Measurements from ENCODE around the gene ARHGEF19. TPM values are rescaled to one million over a fixed set of nuclear protein-coding genes. Genes with fewer than 3 reads are reported as not detected.
"Not testable (repeated sequence)": the region's sequence is repeated elsewhere in the genome, so short reads cannot be mapped to it uniquely, and the experiment has no call there.

ARHGEF19 gene
- total and polyA plus RNA-seq, 9 donors: 1.3 to 9.2 (median 2.8) TPM

DNA sequence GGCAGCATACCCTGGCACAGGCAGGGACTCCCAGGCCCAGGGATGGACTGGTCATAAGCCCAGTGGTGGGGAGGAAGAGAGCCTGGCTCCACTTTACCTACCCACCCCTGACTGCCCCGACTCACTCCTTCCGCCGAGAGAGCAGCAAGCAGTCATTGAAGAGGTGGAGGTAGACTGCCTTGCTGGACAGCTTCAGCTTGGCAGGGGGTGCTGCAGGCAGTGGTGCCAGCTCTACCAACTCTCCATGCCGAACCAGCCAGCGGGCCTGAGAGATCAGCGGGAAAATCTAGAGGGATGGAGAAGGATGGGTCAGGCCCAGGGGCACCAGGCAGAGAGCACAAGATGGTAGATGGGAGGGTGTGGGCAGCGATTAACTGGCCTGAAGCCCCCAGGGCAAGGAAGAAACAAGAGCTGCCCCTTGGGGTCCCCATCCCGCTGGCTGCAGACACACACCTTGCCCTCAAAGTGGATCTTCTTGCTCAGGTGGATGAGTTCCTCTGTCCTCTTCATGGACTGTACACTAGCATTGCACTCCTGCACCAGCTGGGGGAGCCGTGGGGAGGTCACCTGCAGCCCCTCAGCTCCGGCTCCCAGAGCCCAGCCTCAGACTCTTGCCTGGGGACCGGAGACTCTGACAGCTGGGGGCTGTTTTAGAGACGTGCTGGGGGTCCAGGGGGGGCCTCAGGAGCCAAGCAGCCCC lies 7.7 kb downstream of the ARHGEF19 start:
- WGBS (ENCODE audit: insufficient coverage): 77% methylated on average over 7 of the region's 12 CpGs
- Histone ChIP-seq H3K36me3 (ENCODE audit: control insufficient read depth, insufficient read depth, low read length) (peaks cover 3% of the 10 kb centered on the region), H3K4me1 (ENCODE audit: control insufficient read depth, insufficient read depth, low read length) (peaks cover 14% of the 10 kb centered on the region), H3K4me3 (ENCODE audit: low read length) (no peak overlapping the region), H3K27ac (ENCODE audit: low read length) (no peak overlapping the region), H3K9me3 (replicated peaks; ENCODE audit: control insufficient read depth, low read depth, low read length) (no peaks in the 10 kb centered on the region), H3K27me3 (ENCODE audit: control insufficient read depth, insufficient read depth, low read length) (no peaks in the 10 kb centered on the region)
- no peak for DNase-seq

DNA sequence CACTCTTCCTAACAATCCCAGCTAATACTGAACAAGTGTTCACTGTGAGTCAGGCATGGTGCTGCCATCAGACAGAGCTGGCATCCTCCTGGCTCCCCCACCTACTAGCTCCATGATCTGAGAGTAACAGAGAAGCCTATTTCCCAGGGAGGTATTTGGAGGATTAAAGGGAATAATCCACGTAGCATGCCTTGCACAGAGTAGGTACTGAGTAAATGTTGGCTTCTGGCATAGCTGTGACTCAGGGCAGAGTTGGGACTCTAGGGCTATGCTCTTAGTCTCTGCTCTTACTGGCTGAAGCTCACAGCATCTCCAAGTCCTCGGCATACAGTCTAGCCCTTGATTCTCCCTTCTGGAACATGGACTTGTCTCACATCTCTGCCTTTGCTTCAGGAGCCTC lies 8.2 kb downstream of the ARHGEF19 start:
- WGBS (ENCODE audit: insufficient coverage): no CpG with 5 or more reads among the region's 2 CpGs
- Histone ChIP-seq H3K36me3 (ENCODE audit: control insufficient read depth, insufficient read depth, low read length) (peaks cover 3% of the 10 kb centered on the region), H3K4me3 (ENCODE audit: low read length) (no peak overlapping the region), H3K27me3 (ENCODE audit: control insufficient read depth, insufficient read depth, low read length) (no peaks in the 10 kb centered on the region), H3K27ac (ENCODE audit: low read length) (no peak overlapping the region), H3K4me1 (ENCODE audit: control insufficient read depth, insufficient read depth, low read length) (peaks cover 11% of the 10 kb centered on the region), H3K9me3 (replicated peaks; ENCODE audit: control insufficient read depth, low read depth, low read length) (no peaks in the 10 kb centered on the region)
- DNase-seq: no peak

DNA sequence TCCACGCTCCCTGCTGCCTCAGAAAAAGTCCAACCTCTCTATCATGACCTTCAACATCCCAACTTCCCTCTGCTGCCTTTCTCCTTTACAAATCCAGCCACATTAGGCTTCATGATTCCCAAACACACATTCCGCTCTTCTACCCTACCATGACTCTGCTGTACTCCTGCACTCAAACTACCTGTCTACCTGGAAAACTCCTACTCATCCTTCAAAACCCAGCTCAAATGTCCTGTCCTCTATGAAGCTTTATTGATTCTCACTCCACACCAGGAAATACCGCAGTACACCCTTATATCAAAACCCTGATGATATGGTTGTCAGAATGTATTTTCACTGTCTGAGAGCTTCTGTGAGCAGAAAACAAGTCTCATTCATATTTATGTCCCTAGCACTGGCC lies 8.9 kb downstream of the ARHGEF19 start:
- H3K27ac ChIP-seq (ENCODE audit: low read length): no peak overlapping the region
- DNase-seq: no peak
- H3K4me3 ChIP-seq (ENCODE audit: low read length): no peak overlapping the region
- peaks cover 3% of the 10 kb centered on the region for H3K36me3 ChIP-seq (ENCODE audit: control insufficient read depth, insufficient read depth, low read length)
- no peaks in the 10 kb centered on the region for H3K27me3 ChIP-seq (ENCODE audit: control insufficient read depth, insufficient read depth, low read length)
- WGBS (ENCODE audit: insufficient coverage): 57% methylated on average over 2 of the region's 3 CpGs
- H3K4me1 ChIP-seq (ENCODE audit: control insufficient read depth, insufficient read depth, low read length): peaks cover 11% of the 10 kb centered on the region
- H3K9me3 ChIP-seq (replicated peaks; ENCODE audit: control insufficient read depth, low read depth, low read length): no peaks in the 10 kb centered on the region

DNA sequence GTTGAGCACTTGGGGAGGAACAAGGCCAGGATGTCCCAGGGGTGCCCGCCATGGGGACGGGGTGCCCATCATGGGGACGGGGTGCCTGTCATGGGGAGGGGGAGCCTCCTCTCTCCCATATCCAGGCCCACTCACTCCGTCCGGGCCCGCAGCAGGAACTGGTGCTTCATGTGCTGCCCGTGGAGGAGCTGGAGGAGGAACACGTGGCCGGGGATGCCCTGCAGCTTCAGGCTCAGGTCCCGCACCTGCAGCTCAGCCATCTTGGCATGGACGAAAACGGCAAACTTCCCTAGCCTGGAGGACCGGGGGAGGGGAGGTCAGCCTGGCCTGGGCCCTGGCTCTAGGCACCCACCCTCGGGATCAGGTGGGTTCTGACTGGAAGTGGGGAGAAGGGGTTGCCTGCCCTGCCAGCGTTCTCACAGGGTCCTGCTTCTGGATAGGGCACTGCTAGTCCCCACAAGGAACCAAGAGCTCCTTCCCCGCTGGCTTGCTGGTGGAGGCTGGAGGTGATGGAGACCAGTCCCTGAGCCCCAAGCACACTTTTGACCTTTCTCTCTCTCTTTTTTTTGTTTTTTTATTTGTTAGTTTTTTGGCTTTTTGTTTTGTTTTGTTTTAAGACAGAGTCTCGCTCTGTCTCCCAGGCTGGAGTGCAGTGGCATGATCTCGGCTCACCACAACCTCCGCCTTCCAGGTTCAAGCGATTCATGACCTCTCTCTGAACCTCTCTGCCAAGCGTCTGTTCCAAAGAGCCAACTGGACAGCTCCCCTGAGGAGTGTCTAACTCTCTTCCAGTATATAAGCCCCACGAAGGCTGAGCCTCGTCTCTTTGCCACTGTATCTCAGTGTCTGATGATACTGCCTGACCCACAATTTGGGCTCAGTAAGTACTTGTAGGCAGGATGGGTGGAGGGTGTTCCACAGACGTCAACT lies 9.9 kb downstream of the ARHGEF19 start:
- H3K27ac ChIP-seq (ENCODE audit: low read length): no peak overlapping the region
- peaks cover 3% of the 10 kb centered on the region for H3K36me3 ChIP-seq (ENCODE audit: control insufficient read depth, insufficient read depth, low read length)
- H3K4me3 ChIP-seq (ENCODE audit: low read length): no peak overlapping the region
- peaks cover 9% of the 10 kb centered on the region for H3K4me1 ChIP-seq (ENCODE audit: control insufficient read depth, insufficient read depth, low read length)
- H3K9me3 ChIP-seq (replicated peaks; ENCODE audit: control insufficient read depth, low read depth, low read length): no peaks in the 10 kb centered on the region
- 71% methylated on average over 11 of the region's 24 CpGs for WGBS (ENCODE audit: insufficient coverage)
- no peaks in the 10 kb centered on the region for H3K27me3 ChIP-seq (ENCODE audit: control insufficient read depth, insufficient read depth, low read length)
- no peak for DNase-seq

DNA sequence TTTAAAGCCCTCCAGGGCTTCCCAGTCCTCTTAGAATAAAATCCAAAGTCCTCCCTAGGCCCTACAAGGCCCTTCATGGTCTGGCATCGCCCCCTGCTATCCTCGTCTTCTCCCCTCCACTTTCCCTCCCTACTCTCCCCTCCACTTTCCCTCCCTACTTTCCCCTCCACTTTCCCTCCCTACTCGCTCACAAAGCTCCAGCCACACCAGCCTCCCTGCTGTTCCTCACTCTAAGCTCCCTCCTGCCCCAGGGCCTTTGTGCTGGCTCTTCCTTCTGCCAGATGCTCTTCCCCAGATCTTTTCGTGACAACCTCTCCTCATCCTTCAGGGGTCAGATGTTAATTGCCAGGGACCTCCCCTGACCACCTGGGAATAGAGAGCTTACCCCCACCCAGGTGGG lies 12.8 kb downstream of the ARHGEF19 start:
- no peaks in the 10 kb centered on the region for H3K9me3 ChIP-seq (replicated peaks; ENCODE audit: control insufficient read depth, low read depth, low read length)
- no peak for DNase-seq
- 86% methylated on average over 4 of the region's 4 CpGs for WGBS (ENCODE audit: insufficient coverage)
- H3K36me3 ChIP-seq (ENCODE audit: control insufficient read depth, insufficient read depth, low read length): peaks cover 3% of the 10 kb centered on the region
- no peaks in the 10 kb centered on the region for H3K27me3 ChIP-seq (ENCODE audit: control insufficient read depth, insufficient read depth, low read length)
- no peak overlapping the region for H3K4me3 ChIP-seq (ENCODE audit: low read length)
- H3K27ac ChIP-seq (ENCODE audit: low read length): no peak overlapping the region
- no peaks in the 10 kb centered on the region for H3K4me1 ChIP-seq (ENCODE audit: control insufficient read depth, insufficient read depth, low read length)

DNA sequence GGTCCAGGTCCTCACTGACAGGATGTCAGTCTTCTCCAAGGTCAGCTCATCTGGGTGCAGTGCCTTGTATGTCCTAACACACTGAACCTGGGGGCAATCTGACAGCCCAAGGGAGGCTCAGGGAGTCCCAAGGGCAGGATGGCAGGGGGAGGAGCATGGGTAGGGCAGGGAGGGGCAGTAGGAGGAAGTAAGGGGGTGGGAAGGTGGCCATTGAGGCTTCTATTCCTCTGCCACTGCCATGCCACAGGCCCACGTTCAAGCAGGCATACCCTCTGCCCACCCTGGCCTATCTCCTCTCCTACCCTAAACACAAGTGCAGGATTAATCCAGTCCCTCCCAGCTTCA lies 13.3 kb downstream of the ARHGEF19 start:
- peaks cover 1% of the 10 kb centered on the region for H3K36me3 ChIP-seq (ENCODE audit: control insufficient read depth, insufficient read depth, low read length)
- no peaks in the 10 kb centered on the region for H3K4me1 ChIP-seq (ENCODE audit: control insufficient read depth, insufficient read depth, low read length)
- H3K9me3 ChIP-seq (replicated peaks; ENCODE audit: control insufficient read depth, low read depth, low read length): no peaks in the 10 kb centered on the region
- WGBS (ENCODE audit: insufficient coverage): no CpG with 5 or more reads among the region's 1 CpG
- no peak overlapping the region for H3K4me3 ChIP-seq (ENCODE audit: low read length)
- no peak overlapping the region for H3K27ac ChIP-seq (ENCODE audit: low read length)
- DNase-seq: no peak
- no peaks in the 10 kb centered on the region for H3K27me3 ChIP-seq (ENCODE audit: control insufficient read depth, insufficient read depth, low read length)

DNA sequence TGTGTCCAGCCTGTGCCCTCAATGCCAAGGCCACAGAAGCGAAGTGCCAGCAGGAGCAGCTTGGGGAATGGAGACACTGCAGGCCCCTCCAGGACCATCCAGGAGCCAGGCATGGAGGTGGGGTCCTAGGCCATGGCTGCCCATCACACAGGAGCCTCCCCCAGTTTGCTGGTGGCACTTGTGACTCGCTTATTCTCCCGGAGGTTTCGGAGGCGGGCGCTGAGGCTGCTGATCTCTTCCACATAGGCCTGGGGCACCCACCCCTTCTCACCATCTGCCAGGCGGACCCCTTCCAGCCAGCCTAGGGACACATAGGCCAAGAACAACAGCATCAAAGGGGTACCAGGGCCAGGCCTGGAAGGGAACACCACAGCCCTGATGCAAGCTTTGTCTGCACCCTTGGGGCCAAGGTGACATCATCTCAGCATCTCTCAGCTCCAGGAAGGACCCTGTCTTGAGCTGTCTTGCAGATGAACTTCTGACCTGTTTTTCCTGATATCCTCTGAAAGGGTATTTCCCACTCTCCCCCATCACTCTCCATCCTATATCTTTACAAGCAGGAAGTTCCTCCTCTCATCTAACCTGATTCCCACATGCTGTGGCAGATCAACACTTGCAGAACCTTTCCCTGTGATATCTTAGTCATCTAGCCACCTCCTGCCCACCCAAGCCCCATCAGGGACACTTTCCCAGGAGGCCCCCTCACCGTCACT lies 13.9 kb downstream of the ARHGEF19 start:
- H3K27ac ChIP-seq (ENCODE audit: low read length): no peak overlapping the region
- no peaks in the 10 kb centered on the region for H3K36me3 ChIP-seq (ENCODE audit: control insufficient read depth, insufficient read depth, low read length)
- 90% methylated on average over 8 of the region's 8 CpGs for WGBS (ENCODE audit: insufficient coverage)
- H3K9me3 ChIP-seq (replicated peaks; ENCODE audit: control insufficient read depth, low read depth, low read length): no peaks in the 10 kb centered on the region
- no peak overlapping the region for H3K4me3 ChIP-seq (ENCODE audit: low read length)
- DNase-seq: no peak
- no peaks in the 10 kb centered on the region for H3K27me3 ChIP-seq (ENCODE audit: control insufficient read depth, insufficient read depth, low read length)
- no peaks in the 10 kb centered on the region for H3K4me1 ChIP-seq (ENCODE audit: control insufficient read depth, insufficient read depth, low read length)

DNA sequence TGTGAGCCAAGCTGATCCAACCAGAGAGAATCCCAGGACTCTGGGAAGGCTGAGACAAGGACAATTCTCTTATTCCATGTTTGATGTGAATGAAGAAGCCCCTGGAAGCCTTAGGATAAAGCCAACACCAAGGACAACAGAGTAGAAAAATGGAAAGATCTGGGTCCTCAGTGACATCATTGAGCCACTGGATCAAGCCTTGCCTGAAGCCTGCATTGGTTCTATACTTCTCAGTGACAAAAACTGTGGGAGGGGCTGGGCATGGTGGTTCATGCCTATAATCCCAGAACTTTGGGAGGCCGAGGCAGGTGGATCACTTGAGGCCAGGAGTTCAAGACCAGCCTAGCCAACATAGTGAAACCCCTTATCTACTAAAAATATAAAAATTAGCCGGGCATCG lies 15.6 kb downstream of the ARHGEF19 start:
- Histone ChIP-seq H3K27me3 (ENCODE audit: control insufficient read depth, insufficient read depth, low read length) (no peaks in the 10 kb centered on the region), H3K4me1 (ENCODE audit: control insufficient read depth, insufficient read depth, low read length) (peaks cover 4% of the 10 kb centered on the region), H3K27ac (ENCODE audit: low read length) (no peak overlapping the region), H3K9me3 (replicated peaks; ENCODE audit: control insufficient read depth, low read depth, low read length) (no peaks in the 10 kb centered on the region), H3K36me3 (ENCODE audit: control insufficient read depth, insufficient read depth, low read length) (no peaks in the 10 kb centered on the region), H3K4me3 (ENCODE audit: low read length) (no peak overlapping the region)
- no peak for DNase-seq
- WGBS (ENCODE audit: insufficient coverage): no CpG with 5 or more reads among the region's 3 CpGs

DNA sequence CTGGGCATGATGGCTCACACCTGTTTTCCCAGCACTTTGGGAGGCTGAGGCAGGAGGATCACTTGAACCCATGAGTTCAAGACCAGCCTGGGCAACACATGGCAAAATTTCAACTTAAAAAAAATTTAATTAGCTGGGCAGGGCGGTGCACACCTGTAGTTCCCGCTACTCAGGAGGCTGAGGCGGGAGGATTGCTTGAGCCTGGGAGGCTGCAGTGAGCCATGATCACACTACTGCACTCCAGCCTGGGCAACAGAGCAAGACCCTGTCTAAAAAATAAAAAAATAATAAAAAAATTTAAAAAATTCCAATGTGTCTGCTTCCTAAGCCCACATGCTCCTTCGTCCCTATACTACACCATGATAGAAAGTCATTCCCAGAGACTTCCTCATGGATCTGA lies 16.3 kb downstream of the ARHGEF19 start:
- not testable (repeated sequence) for H3K4me1 ChIP-seq (ENCODE audit: control insufficient read depth, insufficient read depth, low read length); H3K4me3 ChIP-seq (ENCODE audit: low read length); H3K36me3 ChIP-seq (ENCODE audit: control insufficient read depth, insufficient read depth, low read length); DNase-seq; H3K9me3 ChIP-seq (replicated peaks; ENCODE audit: control insufficient read depth, low read depth, low read length); H3K27me3 ChIP-seq (ENCODE audit: control insufficient read depth, insufficient read depth, low read length); H3K27ac ChIP-seq (ENCODE audit: low read length)
- WGBS (ENCODE audit: insufficient coverage): 70% methylated on average over 2 of the region's 4 CpGs

DNA sequence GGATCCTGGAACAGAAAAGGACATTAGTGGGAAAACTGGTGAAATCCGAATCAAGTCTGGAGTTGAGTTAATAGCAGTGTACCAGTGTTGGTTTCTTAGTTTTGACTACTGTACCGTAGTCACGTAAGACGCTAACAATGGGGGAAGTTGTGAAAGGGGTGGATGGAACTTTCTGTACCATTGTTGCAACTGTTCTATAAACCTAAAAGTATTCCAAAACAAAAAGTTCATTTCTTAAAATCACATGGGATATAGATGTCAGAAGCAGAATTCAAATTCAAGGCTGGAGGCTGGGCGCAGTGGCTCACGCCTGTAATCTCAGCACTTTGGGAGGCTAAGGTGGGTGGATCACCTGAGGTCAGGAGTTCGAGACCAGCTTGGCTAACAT lies 16.9 kb downstream of the ARHGEF19 start:
- WGBS (ENCODE audit: insufficient coverage): 86% methylated on average over 1 of the region's 7 CpGs
- no peak for DNase-seq

More for the DNA sequence above, 16.9 kb downstream of the ARHGEF19 start:
- no peaks in the 10 kb centered on the region for H3K27me3 ChIP-seq (ENCODE audit: control insufficient read depth, insufficient read depth, low read length)
- no peak overlapping the region for H3K27ac ChIP-seq (ENCODE audit: low read length)
- H3K36me3 ChIP-seq (ENCODE audit: control insufficient read depth, insufficient read depth, low read length): no peaks in the 10 kb centered on the region
- H3K4me3 ChIP-seq (ENCODE audit: low read length): no peak overlapping the region
- no peaks in the 10 kb centered on the region for H3K9me3 ChIP-seq (replicated peaks; ENCODE audit: control insufficient read depth, low read depth, low read length)
- H3K4me1 ChIP-seq (ENCODE audit: control insufficient read depth, insufficient read depth, low read length): peaks cover 10% of the 10 kb centered on the region

Data from muscle of leg (tissue), 11 donors.